HCT116 (cell line): ENCODE data around the gene CADM3.

Source experiments
- CTCF ChIP-seq, 3 experiments: fragments of 200-600 bp in 1 of 3; sonication (generic) in 1 of 3; IDR thresholded peaks in 2 of 3; conservative IDR thresholded peaks in 1 of 3; 2 replicates each; pipeline ENCODE4 v1.5.1; 2012 to 2017; ENCODE audit warnings: low read depth in 2 of 3, low read length in 2 of 3, antibody characterized with exemption in 1 of 3, borderline replicate concordance in 1 of 3, control low read depth in 1 of 3, mild to moderate bottlenecking in 1 of 3, mixed read lengths in 1 of 3, mixed run types in 1 of 3, moderate library complexity in 1 of 3; ENCODE audit not compliant: insufficient read depth in 1 of 3
- EZH2 ChIP-seq: fragments of 200-600 bp; sonication (generic); IDR thresholded peaks from 2 replicates; pipeline ENCODE4 v1.6.1; 2017; ENCODE audit warnings: antibody characterized with exemption, mixed run types
- POLR2AphosphoS5 ChIP-seq: IDR thresholded peaks from 2 replicates; pipeline ENCODE4 v1.6.1; 2011; ENCODE audit warnings: mild to moderate bottlenecking, low read depth, low read length, moderate library complexity
- REST ChIP-seq: IDR thresholded peaks from 2 replicates; pipeline ENCODE4 v1.6.1; 2012; ENCODE audit warnings: low read depth
- YY1 ChIP-seq: IDR thresholded peaks from 2 replicates; pipeline ENCODE4 v1.6.1; 2011; ENCODE audit warnings: low read length, low read depth, moderate library complexity, mild to moderate bottlenecking; ENCODE audit not compliant: insufficient replicate concordance; ENCODE audit errors: extremely low read depth
- ZFX ChIP-seq: fragments of 450-650 bp; IDR thresholded peaks from 2 replicates; pipeline ENCODE4 v1.6.1; 2017

GRCh38 chr1:159197561-159198557 lies 26.4 kb downstream of the CADM3 start:
- no peak for TF ChIP-seq POLR2AphosphoS5
- TF ChIP-seq YY1: no peak
- TF ChIP-seq ZFX: no peak
- no peak for TF ChIP-seq EZH2
- peak; percentile 83 to 95 (median 89) for TF ChIP-seq CTCF (IDR thresholded peaks at IDR 0.05 in 2 of 3, conservative IDR thresholded peaks at IDR 0.05 in 1 of 3; ENCODE audit: borderline replicate concordance in 1 of 3, insufficient read depth in 1 of 3, low read depth in 2 of 3, low read length in 2 of 3)
- no peak for TF ChIP-seq REST
